ELR (cell line): ENCODE measurements around the gene GLT6D1.
A peak's percentile ranks its signal among the peaks of the same experiment; 100 is the strongest.

Experiments
- DNase-seq: peaks from one replicate; pipeline ENCODE4 v3.0.0-alpha.2; 2015; ENCODE audit warnings: low read depth

Gene GLT6D1

DNA sequence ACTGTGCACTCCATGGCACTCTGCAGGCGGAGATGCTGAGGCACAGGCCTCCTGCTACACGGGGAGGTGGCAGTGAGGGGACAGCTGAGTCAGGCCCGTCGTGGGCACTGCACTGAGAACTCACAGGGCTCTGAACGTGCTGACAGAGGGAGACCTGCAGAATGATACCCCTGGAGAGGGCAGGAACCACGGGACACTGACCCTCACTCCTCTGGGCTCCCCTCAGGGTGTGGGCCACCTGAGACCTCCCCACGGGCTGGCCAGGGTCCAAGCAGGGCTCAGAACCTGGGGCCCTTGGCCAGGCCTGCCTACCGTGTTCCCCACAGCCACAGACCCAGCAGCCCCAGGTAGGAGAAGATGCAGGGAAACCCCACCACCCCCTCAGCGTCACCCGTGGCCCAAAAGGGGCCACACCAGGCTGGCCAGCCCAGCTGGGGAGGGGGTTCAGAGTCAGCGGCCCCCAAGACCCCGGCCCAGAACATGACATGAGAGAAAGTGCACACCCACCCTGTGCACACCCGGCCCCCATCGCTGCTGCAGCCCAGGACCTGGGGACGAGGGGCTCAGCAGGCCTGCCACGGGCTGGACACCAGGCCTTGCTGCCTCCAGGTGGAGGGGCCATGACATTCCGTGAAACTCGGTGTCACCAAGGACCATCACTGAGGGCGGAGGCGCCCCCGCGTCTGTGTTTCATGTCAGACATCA is 30.9 kb downstream of the GLT6D1 start:
- DNase-seq, result no peak

DNA sequence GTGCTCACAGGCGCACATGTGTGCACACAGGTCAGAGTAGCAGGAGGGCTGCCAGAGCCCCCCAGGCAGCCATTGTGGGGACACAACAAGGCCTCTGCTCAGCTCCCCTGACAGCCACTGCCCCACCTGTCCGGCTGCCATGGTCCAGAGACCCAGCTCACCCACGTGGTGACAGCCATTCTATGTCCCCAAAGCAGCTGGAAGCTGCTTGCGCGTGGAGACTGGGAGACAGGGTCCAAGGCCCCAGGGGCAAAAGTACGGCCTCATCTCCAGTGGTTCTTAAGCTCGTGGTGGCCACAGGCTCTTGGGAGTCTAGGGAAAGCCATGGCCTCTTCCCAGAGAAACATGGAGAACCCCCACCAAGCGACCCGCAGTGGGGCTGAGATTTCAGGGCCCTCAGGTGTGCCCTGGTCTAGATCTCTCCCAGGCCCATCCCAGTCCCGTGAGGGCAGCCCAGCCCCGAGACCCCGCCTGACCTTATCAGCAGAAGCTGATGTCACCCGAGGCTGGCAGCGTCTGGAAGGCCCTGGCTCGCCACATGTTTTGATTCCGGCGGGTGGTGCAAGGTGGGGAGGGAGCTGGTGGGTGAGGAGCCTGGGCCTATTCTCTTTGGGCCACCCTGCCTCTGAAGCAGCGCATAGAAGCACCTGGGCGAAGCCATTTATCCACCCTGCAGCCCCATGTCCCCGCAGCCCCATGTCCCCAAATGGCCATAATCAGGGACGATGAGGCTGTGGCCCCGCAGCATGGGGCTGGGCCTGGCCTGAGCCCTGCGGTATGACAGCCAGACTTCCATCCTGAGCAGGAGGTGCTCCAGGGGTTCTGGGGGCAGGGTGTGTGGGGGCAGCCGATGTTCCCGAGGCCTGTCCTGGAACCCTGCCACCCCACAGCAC is 31.7 kb downstream of the GLT6D1 start:
- no peak for DNase-seq

DNA sequence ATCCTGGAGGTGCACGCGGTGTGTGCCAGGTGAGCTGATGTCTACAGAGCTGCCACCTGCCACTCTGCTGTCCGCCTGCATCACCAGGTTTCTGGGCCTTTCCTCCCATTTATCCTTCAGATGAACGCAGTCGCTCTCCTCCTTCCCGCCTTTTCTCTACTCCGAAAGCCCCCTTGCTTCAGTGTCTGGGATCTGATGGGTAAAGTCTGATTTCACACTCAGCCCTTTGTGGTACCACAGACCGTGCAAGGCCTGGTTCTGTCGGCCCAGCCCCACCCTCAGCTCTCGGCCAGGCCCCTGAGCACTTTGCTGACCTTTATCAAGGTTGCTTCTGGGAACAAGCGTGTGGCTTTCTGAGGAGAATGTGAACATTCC is 32.5 kb downstream of the GLT6D1 start:
- no peak for DNase-seq

DNA sequence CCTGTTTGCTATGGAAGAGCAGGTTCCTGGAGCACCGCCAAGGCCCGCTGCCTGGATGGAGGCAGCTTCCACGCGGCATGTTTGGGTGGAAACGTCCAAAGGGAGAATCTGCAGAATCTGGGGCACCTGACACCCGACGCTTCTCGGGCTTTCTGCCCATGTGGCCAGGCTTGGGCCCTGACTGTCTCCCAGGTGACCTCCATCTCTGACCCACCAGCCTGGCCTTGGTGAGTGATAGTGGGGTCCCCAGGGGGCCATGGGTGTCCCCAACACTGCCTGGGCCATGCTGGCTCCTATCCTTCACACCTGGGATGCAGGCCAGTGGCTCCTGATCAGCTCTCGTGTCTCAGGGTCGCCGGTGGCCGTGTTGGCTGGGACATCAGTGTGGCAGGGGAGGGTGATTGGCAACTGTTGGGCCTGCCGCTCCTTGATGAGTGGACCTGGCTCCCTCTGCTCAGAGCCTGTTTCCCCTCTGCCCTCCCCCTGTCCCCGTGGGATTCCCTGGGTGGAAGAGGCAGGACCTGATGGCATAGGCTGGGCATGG is 34.0 kb downstream of the GLT6D1 start:
- no peak for DNase-seq

DNA sequence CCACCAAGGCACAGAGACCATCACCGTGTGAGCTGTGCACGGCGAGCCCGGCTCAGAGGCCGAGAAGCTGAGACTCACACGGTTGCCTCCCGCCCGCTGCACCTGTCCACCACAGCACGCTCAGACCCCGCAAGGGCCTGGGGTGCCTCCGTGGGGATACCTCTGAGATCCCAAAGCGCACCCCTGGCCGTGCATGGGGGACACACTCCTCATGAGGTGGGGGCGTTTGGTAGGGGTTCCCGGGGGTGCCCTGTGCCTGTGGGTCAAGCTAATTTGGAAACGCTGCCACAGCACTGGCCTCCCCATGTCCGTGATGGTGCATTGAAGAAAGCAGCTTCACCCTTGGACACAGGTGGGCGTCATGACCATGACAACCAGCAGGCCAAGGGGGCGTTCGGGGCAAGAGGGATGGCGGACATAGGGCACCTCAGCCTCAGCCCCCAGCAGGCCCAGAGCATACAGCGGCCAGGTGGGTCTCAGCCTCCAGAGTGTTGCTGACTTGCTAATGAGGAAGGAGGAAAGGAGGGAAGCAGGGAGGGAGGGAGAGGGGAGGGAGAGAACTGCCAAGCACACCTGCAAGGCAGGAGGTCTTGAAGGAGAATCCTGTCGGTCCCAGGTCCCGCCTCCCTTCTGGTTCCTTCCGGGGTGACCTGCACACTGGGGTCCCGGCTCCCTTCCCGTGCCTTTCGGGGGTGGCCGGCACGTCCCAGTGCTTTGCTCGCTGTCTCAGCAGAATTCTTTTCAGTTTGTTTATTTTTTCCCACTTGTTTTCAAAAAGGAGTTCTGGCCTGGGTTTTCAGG is 34.7 kb downstream of the GLT6D1 start:
- DNase-seq, result no peak

DNA sequence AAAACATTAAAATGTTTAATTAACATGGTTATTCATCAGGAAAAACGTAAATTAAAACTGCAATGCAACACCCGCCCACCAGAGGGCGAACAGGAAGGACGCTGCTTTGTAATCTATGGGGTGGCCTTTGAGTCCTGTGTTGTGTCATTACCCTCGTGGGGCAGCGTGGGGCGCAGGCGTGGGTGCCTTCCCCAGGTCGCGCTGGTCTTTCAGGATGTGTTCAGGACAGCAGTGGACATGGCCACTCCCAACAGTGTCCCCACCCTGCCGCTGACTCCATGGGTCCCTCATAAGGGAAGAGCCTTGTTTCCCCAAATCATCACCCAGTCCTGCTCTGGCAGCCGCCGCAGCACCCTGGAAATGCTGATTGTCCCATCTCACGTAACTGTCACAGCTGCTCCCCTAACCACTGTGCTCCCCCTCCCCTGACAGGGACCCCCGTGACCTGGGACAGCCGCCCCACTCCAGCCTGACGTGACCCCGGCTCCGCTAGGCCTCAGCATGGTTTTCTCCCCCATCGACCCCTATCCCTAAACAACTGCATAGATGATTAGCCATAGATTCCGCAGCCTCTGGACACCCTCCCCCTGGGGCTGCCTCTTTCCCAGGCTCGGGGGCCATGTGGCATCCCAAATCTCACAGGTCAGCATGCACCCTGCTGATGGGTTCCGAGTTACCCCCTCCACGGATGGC is 36.4 kb downstream of the GLT6D1 start:
- DNase-seq, result peak; percentile 62

DNA sequence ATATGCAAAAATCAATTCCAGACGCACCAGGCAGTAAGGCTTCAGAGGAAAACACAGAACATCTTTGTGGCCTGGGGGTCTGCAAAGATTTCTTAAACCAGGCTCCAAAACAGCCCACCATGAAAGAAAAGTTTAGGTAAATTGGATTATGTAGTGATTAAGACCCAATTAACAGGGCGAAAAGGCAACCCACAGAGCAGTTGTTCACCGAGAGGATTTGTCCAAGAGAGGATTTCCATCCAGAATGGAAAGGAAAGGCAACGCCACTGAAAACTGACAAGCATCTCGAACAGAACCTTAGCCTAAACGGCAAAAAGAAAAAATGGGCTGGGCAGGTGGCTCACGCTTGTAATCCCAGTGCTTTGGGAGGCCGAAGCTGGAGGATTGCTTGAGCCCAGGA is 37.4 kb downstream of the GLT6D1 start:
- DNase-seq, result no peak

DNA sequence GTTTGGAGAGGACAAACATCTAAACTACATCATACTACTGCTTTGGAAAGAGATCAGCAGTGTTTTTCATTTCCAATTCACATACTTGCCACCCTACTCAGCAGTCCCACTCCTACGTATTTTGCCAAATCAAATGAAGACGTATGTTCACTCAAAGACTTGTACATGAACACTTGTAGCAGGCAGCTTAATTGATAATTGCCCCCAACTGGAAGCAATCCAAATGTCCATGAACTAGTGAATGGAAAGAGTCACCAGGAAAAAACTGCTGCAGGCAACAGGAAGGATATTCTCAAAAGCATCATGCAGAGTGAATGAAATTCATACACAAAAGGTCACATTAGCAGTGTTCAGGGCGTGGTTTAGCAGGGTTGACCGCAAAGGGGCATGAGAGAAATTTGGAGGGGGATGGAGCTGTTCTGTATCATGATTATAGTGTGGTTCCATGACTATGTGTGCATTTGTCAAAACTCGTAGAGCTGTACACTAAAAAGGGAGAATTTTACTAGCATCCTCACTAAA is 39.0 kb downstream of the GLT6D1 start:
- no peak for DNase-seq

DNA sequence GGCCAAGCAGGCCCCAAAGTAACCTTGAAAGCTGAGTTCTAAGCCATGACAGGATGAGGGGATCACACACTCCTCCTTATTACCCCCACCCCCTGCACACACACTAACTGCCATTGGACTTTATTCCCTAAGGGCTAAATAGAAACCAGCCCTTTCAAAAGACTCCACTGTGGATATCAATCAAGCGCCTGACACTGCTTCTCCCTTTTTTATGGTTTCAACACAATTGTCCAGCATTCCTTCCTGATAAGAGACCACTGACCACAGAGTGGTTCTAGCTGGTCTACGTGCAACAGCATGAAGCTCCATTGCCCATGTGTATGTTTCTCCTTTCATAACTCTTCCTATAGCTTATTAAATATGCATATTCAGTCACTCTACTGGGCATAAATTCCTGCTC is 43.1 kb downstream of the GLT6D1 start:
- no peak for DNase-seq

DNA sequence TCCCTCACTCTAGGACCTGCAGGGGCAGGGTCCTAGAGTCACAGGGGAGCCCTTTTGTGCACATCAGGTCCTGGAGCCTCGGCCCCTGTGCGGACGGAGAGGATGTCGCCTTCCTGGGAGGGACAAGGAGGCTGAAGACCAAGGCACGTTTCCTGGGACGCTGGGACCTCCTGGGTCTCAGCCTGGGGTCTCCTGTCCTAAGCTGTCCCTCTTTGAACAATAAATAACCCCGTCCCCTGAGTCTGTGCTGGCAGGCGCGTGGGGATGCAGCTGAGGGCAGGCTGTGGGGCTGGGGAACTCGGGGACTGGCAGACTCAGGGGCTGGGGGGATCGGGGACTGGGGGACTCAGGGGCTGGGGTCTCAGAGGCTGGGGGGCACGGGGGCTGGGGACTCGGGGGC is 46.7 kb downstream of the GLT6D1 start:
- no peak for DNase-seq

DNA sequence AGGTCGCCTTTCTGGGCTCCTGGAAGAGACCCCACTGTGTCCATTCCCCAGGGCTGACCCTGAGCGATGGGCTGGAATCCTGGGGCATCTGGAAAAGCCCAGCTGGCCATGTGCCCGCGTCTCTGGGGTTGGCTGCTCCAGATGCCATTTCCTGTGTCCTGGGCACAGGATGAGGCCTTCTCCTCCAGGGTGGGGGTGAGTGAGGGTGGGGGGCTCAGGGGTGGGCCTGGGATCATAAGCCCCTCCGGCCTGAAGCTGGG is 47.1 kb downstream of the GLT6D1 start:
- no peak for DNase-seq

DNA sequence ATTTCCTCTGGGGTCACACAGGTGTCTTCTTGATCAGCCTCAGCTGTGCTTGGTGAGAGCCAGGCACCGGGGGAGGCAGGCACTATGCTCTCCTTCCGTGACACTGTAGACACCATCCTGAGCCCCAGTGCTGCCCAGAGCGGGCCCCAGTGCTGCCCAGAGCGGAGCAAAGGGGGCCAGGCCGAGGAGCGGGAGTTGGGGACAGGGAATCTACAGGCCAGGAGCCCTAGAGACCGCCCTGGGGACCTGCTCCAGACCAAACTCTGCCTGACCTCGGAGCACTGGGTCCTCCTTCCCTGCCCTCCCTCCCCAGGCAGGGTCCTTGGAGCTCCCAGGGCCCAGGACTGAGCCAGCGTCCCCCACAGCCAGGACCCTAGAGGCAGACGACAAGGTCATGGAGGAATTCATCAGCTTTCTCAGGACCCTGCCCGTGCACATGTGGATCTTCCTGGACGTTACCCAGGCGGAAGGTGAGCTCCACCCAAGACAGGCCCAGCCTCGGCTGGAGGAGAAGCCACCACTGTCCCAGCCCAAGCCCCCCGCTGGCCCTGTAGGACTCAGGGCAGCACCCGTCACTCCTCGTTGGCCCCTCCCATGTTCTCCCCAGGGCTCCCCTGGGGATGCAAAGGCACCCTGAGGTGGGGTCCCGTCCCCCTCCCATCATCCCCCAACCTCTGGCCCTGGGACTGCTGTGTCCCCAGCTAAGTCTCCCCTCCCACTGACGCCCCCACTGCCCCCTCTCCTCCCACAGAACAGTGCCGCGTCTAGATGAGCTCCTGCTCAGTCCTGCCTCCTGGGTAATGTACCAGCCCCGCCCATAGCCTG is 47.6 kb downstream of the GLT6D1 start:
- DNase-seq, result no peak

DNA sequence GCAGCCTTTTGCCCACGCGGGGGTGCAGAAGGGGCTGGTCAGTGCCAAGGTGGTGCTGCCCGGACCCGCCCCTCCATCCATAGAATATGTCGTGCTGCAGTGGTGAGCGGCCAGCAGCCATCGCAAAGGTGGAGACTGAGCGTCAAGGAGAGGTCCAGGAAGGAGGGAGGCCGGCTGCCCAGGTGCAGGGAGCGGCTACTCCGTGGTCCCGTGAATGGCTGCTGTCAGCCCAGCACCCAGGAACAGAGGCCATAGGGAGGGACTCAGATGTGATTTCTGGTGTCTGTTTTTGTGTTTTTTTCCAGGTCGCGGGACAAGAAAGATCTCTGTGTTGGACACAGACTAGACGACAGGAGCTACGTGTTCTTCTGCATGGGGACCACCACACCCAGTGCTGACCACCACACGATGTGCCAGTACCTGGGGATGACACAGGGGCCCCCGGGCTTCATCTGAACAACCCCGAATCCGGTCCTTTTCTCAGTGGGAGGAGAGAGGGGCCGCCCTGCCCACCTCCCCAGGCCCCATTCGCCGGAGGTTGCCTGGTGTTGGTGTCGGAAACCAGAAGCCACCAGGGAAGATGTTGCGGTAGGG is 48.8 kb downstream of the GLT6D1 start:
- DNase-seq, result no peak

DNA sequence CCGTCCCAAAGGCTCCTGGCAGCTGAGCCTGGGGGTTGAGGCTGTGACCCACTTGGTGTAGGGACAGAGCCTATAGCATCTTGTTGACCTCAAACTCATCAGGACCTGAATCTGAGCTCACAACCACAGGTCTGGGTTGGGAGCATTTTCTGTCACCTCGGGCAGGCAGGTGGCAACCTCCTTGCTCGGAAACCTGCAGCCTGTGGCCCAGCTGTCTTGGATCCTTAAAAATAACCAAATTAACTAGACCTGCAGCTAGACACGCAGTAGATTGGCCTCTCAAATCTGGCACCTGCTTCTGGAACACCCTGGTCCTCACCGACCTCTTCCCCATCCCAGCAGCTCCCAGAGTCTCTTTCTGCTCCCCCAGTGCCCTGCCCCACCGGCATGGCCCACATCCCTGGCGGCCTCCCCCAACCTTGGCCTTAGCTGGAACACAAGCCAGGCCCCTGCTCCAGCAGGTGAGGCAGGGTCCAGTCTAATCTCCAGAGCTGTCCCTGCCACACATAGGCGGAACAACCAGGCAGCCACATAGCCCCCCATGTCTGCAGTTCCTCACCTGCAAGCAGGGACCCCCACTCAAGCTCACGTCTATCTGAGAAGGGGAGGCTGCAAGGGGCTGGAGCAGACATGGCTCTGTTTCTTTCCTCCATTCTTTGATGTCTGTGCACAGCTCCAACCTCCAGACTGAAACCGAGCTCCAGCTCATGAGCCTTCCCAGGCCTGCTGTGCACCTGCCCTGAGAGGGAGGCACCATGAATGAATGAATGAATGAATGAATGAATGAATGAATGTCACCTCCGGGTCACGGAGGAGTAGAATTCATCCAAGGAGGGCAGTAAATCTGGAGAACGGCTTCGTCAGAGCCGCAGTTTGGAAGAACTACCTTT is 49.5 kb downstream of the GLT6D1 start:
- no peak for DNase-seq

DNA sequence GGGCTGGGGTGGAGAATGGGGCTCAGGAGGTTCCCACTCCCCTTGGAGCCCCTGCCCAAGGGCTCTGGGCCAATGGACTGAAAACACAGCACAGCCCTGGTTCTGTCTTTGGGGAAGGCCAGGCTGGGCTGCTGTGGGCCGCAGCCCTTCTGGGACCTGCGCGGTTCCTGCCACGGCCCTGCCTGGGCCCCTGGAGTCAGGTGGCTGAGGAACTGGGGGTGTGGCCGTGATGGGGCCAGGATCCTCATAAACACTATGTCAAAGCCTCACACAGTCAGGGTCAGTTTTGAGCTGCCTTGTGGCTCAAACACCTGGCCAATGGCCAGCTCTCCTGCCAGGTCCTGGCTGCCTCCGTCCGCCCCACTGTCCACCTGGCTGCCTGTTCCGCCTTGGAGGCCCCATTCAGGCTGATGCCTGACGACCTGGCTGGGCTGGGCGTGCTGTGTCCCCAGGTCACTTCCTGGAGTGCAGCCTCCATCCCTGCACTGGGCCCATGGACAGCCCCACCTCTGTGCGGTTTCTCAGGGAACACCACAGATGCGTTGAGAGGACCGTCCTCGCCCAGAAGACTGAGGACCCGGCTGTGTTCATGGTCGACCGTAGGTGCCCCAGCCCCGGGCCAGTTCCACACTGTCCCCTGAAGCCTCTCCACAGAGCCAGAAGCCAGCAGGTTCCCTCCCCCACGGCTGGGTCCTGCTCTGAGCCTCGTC is 50.3 kb downstream of the GLT6D1 start:
- no peak for DNase-seq

DNA sequence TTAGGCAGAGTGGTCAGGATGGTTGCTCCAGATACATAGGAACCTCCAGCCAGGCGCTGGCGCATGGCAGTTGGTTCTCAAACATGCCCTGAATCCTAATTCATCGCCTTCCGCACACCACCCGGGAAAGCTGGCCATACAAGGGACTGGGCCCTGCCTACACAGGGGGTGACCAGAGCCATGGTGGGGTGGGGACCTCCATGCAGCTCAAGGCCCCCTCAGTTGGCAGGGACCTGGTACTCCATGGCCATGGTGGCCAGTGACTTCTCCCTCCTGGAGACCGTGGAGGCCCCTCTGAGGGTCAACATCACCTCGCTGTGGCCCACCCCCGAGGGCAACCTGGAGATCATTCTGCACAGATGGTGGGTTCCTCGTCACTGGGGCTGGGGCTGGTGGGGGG is 51.0 kb downstream of the GLT6D1 start:
- no peak for DNase-seq

DNA sequence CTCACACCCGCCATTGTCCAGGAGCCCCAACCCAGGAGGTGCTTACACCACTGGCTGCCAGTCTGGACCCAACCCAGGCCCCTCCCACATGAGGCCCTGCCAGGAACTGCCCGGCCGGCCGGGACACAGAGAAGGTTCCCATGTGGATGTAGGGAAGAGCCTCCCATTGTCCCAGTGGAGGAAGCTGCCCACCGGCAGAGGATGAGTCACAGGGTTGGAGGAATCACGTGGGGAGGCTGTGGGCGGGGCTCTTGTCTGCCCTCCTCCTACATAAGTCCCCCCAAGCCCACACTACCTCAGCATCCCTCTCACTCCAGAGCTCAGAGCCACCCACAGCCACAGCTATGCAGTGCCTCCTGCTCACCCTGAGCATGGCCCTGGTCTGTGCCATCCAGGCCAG is 51.7 kb downstream of the GLT6D1 start:
- no peak for DNase-seq

DNA sequence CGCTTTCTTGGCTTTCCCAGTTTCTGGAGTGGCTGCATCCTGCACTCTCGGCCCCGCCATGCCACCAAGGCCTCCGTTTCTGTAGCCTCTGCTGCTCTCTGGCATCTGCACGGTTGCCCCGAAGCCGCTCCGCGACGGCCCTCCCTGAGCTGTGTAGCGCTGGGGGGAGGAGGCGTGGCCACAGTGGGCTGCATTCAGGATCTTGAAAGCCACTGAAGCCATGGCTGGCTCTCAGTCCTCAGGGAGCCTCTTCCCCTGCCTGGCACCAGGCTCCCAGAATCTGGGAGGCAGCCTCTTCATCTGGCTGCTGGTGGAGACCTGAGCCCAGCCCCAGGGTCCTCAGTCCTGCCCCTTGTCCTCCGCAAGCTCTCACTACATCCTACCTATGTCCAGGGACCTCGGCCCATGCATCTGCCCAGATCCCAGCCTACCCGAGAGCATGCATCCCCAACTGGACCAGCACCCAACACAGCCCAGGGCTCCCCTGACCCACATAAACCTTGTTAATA is 52.7 kb downstream of the GLT6D1 start:
- DNase-seq, result no peak

DNA sequence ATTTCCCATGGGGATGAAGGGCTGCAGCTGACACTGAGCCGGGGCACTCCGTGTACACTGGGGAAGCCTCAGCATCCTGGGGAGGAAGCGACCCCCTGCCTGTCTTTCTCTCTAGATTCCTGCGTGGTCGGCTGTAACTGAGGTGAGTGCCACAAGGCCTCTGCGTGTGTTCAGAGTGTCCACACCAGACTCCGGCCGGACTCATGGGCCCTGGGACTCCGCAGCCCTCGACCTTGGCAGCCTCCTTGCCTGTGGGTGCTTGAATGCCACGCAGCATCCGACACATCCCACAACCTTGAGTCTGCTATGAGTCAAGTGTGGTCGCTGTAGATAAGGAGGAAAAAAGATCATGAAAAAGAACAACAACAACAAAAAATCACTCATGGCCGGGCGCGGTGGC is 54.4 kb downstream of the GLT6D1 start:
- DNase-seq, result no peak
